ENCODE results near the gene PRRG2. TPM values are rescaled to one million over a fixed set of nuclear protein-coding genes. Genes with fewer than 3 reads are reported as not detected.
A peak's percentile ranks its signal among the peaks of the same experiment; 100 is the strongest.

PRRG2 gene
- total RNA-seq, 4 donors from 2014 or later = 0.17 to 2.5 (median 1.6) TPM; not detected in 1

GRCh38 chr19:49593233-49594113 lies 12.4 kb downstream of the PRRG2 start:
- intact Hi-C loops (cut with DNase I) = loop anchor here (2.0 to 5.0 kb wide), 2 partner anchors 45 to 84 kb away; partner anchors contain the start of gene PRMT1
- TF ChIP-seq EP300 (IDR thresholded peaks at IDR 0.05) (no peak), POLR2A (IDR thresholded peaks at IDR 0.05; ENCODE audit: low read depth) (no peak), CTCF (IDR thresholded peaks at IDR 0.05) (peak in 1 of 3 experiments; percentile 18), POLR2AphosphoS5 (IDR thresholded peaks at IDR 0.05) (peak; percentile 14 to 51)
- peak; percentile 99 for DNase-seq (ENCODE audit: extremely low spot score)
- peak overlapping the region; percentile 84 to 96 (median 94) for H3K27ac ChIP-seq (replicated peaks in 1 of 4)
- no peaks in the 10 kb centered on the region for H3K27me3 ChIP-seq
- peaks cover 22 to 48% (median 44%) of the 10 kb centered on the region in 4 donors for H3K4me1 ChIP-seq
- peak overlapping the region; percentile 85 to 96 (median 92) for H3K4me3 ChIP-seq
- no peaks in the 10 kb centered on the region for H3K9me3 ChIP-seq
- peaks cover 36 to 46% (median 44%) of the 10 kb centered on the region in 4 donors for H3K36me3 ChIP-seq
- WGBS = 13% methylated on average over 27 of the region's 27 CpGs

- Histone ChIP-seq H3K36me3 (peaks cover 40 to 55% (median 53%) of the 10 kb centered on the region in 4 donors), H3K4me1 (peaks cover 22 to 48% (median 44%) of the 10 kb centered on the region in 4 donors), H3K27ac (replicated peaks in 1 of 4) (peak overlapping the region; percentile 84 to 96 (median 94)), H3K4me3 (no peak overlapping the region), H3K9me3 (no peaks in the 10 kb centered on the region), H3K27me3 (no peaks in the 10 kb centered on the region)
- TF ChIP-seq POLR2AphosphoS5 (IDR thresholded peaks at IDR 0.05) = no peak
- no peak for TF ChIP-seq POLR2A (IDR thresholded peaks at IDR 0.05; ENCODE audit: low read depth)
- TF ChIP-seq CTCF (IDR thresholded peaks at IDR 0.05) = no peak
- no peak for TF ChIP-seq EP300 (IDR thresholded peaks at IDR 0.05)
- WGBS = 92% methylated on average over 32 of the region's 35 CpGs
- intact Hi-C loops (cut with DNase I) = loop anchor here (5.0 kb wide), 1 partner anchor 83 kb away; the partner anchor contains the start of gene PRMT1
- DNase-seq (ENCODE audit: extremely low spot score) = no peak
Observed at GRCh38 chr19:49594157-49594992, 13.3 kb downstream of the PRRG2 start.

- peaks cover 48 to 63% (median 61%) of the 10 kb centered on the region in 4 donors for H3K36me3 ChIP-seq
- DNase-seq (ENCODE audit: extremely low spot score) = no peak
- no peaks in the 10 kb centered on the region for H3K9me3 ChIP-seq
- TF ChIP-seq POLR2AphosphoS5 (IDR thresholded peaks at IDR 0.05) = no peak
- TF ChIP-seq POLR2A (IDR thresholded peaks at IDR 0.05; ENCODE audit: low read depth) = no peak
- TF ChIP-seq EP300 (IDR thresholded peaks at IDR 0.05) = no peak
- no peak for TF ChIP-seq CTCF (IDR thresholded peaks at IDR 0.05)
- no peaks in the 10 kb centered on the region for H3K27me3 ChIP-seq
- intact Hi-C loops (cut with DNase I) = loop anchor here (5.0 kb wide), 1 partner anchor 82 kb away; the partner anchor contains the start of gene PRMT1
- peak overlapping the region; percentile 84 to 96 (median 94) for H3K27ac ChIP-seq (replicated peaks in 1 of 4)
- 92% methylated on average over 17 of the region's 35 CpGs for WGBS
- H3K4me1 ChIP-seq = peaks cover 22 to 41% (median 38%) of the 10 kb centered on the region in 4 donors
- H3K4me3 ChIP-seq = no peak overlapping the region
Observed at GRCh38 chr19:49594993-49595818, 14.1 kb downstream of the PRRG2 start.

DNA sequence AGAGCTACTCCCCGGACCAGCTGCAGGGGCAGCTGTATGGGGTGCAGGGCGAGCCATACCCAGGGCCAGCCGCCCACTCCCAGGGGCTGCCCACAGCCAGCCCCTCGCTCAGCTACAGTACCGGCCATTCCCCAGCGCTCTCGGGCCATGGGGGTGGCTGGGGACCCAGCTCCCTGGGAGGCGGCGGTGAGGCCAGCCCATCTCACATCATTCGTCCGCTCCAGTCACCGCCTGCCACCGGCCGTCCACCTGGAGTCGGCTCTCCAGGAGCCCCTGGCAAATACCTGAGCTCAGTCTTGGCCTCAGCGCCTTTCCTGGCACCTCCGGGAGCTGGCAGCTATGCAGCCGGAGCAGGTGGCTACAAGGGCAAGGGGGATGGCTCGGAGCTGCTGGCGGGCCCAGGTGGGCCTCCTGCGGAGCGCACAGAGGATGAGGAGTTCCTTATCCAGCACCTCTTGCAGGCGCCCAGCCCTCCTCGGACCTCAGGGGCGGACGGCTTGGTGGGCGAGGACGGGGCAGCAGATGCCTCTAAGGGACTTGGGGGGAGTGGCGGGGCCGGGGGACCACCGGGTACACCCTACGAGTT lies 14.8 kb downstream of the PRRG2 start:
- TF ChIP-seq EP300 (IDR thresholded peaks at IDR 0.05) (no peak), POLR2A (IDR thresholded peaks at IDR 0.05; ENCODE audit: low read depth) (no peak), POLR2AphosphoS5 (IDR thresholded peaks at IDR 0.05) (no peak), CTCF (IDR thresholded peaks at IDR 0.05) (no peak)
- Histone ChIP-seq H3K4me3 (no peak overlapping the region), H3K36me3 (peaks cover 50 to 70% (median 68%) of the 10 kb centered on the region in 4 donors), H3K4me1 (peaks cover 22 to 40% (median 36%) of the 10 kb centered on the region in 4 donors), H3K27ac (replicated peaks in 1 of 4) (peak overlapping the region in 3 of 4 donors; percentile 11 to 94 (median 20)), H3K9me3 (no peaks in the 10 kb centered on the region), H3K27me3 (no peaks in the 10 kb centered on the region)
- 89% methylated on average over 17 of the region's 32 CpGs for WGBS
- no peak for DNase-seq (ENCODE audit: extremely low spot score)
- intact Hi-C loops (cut with DNase I) = no loop called here

Data from esophagus muscularis mucosa (tissue), 4 donors.